ENCODE data around the gene GABARAPL1.

DNA sequence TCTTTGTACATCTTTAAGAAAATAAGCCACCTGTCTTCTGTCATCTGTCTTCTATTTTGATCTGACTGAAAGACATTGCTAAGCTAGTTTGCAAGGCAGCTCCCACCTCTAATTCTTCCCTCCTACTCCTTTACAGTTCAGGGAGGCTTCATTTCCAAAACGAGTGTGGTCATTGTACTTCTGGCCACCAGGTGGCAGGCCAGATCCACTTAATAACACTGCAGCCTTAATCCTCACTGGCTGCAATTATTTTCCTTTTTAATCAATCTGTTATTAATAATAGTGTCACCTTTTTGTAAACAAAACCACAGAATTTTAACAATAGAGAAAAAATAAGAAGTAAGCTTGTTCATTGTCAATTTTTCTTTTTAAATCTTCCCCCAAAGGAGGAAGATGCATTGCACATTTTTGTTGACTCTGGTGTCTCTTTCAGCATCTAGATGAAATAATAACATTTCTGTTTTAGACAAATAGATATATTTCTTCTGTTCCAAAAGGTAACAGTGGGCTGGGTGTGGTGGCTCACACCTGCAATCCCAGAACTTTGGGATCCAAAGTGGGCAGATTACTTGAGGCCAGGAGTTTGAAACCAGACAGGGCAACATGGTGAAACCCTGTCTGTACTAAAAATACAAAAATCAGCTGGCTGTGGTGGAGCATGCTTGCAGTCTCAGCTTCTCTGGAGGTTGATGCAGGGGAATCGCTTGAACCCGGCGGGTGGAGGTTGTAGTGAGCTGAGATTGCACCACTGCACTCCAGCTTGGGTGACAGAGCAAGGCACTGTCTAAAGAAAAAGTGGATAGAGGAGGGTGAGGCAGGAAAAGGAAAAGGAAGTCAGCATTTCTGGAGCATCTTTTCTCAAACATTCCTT, 23.3 kb downstream of the GABARAPL1 start:
- TF ChIP-seq, protein P1, sequence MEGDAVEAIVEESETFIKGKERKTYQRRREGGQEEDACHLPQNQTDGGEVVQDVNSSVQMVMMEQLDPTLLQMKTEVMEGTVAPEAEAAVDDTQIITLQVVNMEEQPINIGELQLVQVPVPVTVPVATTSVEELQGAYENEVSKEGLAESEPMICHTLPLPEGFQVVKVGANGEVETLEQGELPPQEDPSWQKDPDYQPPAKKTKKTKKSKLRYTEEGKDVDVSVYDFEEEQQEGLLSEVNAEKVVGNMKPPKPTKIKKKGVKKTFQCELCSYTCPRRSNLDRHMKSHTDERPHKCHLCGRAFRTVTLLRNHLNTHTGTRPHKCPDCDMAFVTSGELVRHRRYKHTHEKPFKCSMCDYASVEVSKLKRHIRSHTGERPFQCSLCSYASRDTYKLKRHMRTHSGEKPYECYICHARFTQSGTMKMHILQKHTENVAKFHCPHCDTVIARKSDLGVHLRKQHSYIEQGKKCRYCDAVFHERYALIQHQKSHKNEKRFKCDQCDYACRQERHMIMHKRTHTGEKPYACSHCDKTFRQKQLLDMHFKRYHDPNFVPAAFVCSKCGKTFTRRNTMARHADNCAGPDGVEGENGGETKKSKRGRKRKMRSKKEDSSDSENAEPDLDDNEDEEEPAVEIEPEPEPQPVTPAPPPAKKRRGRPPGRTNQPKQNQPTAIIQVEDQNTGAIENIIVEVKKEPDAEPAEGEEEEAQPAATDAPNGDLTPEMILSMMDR (IDR thresholded peaks at IDR 0.05) = peak; percentile 88
- no peak for TF ChIP-seq JUND (IDR thresholded peaks at IDR 0.05)
- TF ChIP-seq SIN3A (IDR thresholded peaks at IDR 0.05; ENCODE audit: borderline replicate concordance, low read depth, low read length) = no peak
- no peak for TF ChIP-seq TEAD4 (IDR thresholded peaks at IDR 0.05; ENCODE audit: borderline replicate concordance, insufficient read depth)
- TF ChIP-seq, protein P2, sequence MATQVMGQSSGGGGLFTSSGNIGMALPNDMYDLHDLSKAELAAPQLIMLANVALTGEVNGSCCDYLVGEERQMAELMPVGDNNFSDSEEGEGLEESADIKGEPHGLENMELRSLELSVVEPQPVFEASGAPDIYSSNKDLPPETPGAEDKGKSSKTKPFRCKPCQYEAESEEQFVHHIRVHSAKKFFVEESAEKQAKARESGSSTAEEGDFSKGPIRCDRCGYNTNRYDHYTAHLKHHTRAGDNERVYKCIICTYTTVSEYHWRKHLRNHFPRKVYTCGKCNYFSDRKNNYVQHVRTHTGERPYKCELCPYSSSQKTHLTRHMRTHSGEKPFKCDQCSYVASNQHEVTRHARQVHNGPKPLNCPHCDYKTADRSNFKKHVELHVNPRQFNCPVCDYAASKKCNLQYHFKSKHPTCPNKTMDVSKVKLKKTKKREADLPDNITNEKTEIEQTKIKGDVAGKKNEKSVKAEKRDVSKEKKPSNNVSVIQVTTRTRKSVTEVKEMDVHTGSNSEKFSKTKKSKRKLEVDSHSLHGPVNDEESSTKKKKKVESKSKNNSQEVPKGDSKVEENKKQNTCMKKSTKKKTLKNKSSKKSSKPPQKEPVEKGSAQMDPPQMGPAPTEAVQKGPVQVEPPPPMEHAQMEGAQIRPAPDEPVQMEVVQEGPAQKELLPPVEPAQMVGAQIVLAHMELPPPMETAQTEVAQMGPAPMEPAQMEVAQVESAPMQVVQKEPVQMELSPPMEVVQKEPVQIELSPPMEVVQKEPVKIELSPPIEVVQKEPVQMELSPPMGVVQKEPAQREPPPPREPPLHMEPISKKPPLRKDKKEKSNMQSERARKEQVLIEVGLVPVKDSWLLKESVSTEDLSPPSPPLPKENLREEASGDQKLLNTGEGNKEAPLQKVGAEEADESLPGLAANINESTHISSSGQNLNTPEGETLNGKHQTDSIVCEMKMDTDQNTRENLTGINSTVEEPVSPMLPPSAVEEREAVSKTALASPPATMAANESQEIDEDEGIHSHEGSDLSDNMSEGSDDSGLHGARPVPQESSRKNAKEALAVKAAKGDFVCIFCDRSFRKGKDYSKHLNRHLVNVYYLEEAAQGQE (IDR thresholded peaks at IDR 0.05; ENCODE audit: low read depth, low read length) = no peak
- TF ChIP-seq, protein P3, sequence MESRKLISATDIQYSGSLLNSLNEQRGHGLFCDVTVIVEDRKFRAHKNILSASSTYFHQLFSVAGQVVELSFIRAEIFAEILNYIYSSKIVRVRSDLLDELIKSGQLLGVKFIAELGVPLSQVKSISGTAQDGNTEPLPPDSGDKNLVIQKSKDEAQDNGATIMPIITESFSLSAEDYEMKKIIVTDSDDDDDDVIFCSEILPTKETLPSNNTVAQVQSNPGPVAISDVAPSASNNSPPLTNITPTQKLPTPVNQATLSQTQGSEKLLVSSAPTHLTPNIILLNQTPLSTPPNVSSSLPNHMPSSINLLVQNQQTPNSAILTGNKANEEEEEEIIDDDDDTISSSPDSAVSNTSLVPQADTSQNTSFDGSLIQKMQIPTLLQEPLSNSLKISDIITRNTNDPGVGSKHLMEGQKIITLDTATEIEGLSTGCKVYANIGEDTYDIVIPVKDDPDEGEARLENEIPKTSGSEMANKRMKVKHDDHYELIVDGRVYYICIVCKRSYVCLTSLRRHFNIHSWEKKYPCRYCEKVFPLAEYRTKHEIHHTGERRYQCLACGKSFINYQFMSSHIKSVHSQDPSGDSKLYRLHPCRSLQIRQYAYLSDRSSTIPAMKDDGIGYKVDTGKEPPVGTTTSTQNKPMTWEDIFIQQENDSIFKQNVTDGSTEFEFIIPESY (IDR thresholded peaks at IDR 0.05; ENCODE audit: borderline replicate concordance, low read depth) = no peak
- TF ChIP-seq, protein P4, sequence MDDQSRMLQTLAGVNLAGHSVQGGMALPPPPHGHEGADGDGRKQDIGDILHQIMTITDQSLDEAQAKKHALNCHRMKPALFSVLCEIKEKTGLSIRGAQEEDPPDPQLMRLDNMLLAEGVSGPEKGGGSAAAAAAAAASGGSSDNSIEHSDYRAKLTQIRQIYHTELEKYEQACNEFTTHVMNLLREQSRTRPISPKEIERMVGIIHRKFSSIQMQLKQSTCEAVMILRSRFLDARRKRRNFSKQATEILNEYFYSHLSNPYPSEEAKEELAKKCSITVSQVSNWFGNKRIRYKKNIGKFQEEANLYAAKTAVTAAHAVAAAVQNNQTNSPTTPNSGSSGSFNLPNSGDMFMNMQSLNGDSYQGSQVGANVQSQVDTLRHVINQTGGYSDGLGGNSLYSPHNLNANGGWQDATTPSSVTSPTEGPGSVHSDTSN (IDR thresholded peaks at IDR 0.05) = no peak
- TF ChIP-seq TAF1 (IDR thresholded peaks at IDR 0.05; ENCODE audit: borderline replicate concordance, low read depth, low read length) = no peak
- TF ChIP-seq EP300 (IDR thresholded peaks at IDR 0.05; ENCODE audit: borderline replicate concordance in 1 of 2, low read depth in 1 of 2, low read length in 1 of 2) = no peak
- no peak for TF ChIP-seq EZH2phosphoT487 (IDR thresholded peaks at IDR 0.05; ENCODE audit: borderline replicate concordance, low read depth)
- TF ChIP-seq, protein P5, sequence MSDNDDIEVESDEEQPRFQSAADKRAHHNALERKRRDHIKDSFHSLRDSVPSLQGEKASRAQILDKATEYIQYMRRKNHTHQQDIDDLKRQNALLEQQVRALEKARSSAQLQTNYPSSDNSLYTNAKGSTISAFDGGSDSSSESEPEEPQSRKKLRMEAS (IDR thresholded peaks at IDR 0.05; ENCODE audit: low read depth) = no peak
- TF ChIP-seq POLR2AphosphoS5 (IDR thresholded peaks at IDR 0.05; ENCODE audit: low read depth, low read length) = no peak

Data from SK-N-SH (cell line).